Measurements from ENCODE around the gene SPEM3. TPM values are rescaled to one million over a fixed set of nuclear protein-coding genes. Genes with fewer than 3 reads are reported as not detected.

The SPEM3 gene
- total and polyA plus RNA-seq, 4 donors: not detected

GRCh38 chr17:7408252-7408727 is 20.4 kb upstream of the SPEM3 start:
- H3K27me3 ChIP-seq (ENCODE audit: control insufficient read depth in 3 of 3, insufficient read depth in 3 of 3, low read length in 2 of 3): no peaks in the 10 kb centered on the region
- DNase-seq (no peak), ATAC-seq (ENCODE audit: insufficient read depth, low FRiP score) (no peak)
- no peak overlapping the region for H3K27ac ChIP-seq (ENCODE audit: low read depth in 1 of 2, low read length in 1 of 2)
- H3K9me3 ChIP-seq (ENCODE audit: control insufficient read depth in 4 of 4, insufficient read depth in 3 of 4, low read length in 3 of 4): no peaks in the 10 kb centered on the region
- peaks cover 0 to 5% (median 0%) of the 10 kb centered on the region in 5 donors for H3K4me1 ChIP-seq (ENCODE audit: control insufficient read depth in 5 of 5, insufficient read depth in 5 of 5, low read length in 5 of 5)
- WGBS, 2 donors: 65 to 74% methylated on average over 39 to 58 of the region's 58 CpGs
- no peak overlapping the region for H3K4me3 ChIP-seq
- H3K9ac ChIP-seq (ENCODE audit: insufficient read depth in 1 of 2, low read length in 2 of 2): no peak overlapping the region
- no peak for TF ChIP-seq CTCF (IDR thresholded peaks at IDR 0.05; ENCODE audit: control extremely low read depth, extremely low read depth)
- H3K36me3 ChIP-seq (ENCODE audit: control insufficient read depth in 4 of 4, insufficient read depth in 4 of 4, low read length in 4 of 4): peaks cover 0 to 4% (median 2%) of the 10 kb centered on the region in 4 donors

GRCh38 chr17:7408863-7409262 is 19.8 kb upstream of the SPEM3 start:
- 78 to 91% methylated on average over 6 of the region's 6 CpGs for WGBS, 2 donors
- H3K36me3 ChIP-seq (ENCODE audit: control insufficient read depth in 4 of 4, insufficient read depth in 4 of 4, low read length in 4 of 4): peaks cover 0 to 4% (median 2%) of the 10 kb centered on the region in 4 donors
- ATAC-seq (ENCODE audit: insufficient read depth, low FRiP score): no peak
- H3K4me1 ChIP-seq (ENCODE audit: control insufficient read depth in 5 of 5, insufficient read depth in 5 of 5, low read length in 5 of 5): peaks cover 0 to 5% (median 0%) of the 10 kb centered on the region in 5 donors
- H3K27me3 ChIP-seq (ENCODE audit: control insufficient read depth in 3 of 3, insufficient read depth in 3 of 3, low read length in 2 of 3): no peaks in the 10 kb centered on the region
- no peak overlapping the region for H3K9ac ChIP-seq (ENCODE audit: insufficient read depth in 1 of 2, low read length in 2 of 2)
- no peak for DNase-seq
- H3K27ac ChIP-seq (ENCODE audit: low read depth in 1 of 2, low read length in 1 of 2): no peak overlapping the region
- no peak for TF ChIP-seq CTCF (IDR thresholded peaks at IDR 0.05; ENCODE audit: control extremely low read depth, extremely low read depth)
- no peaks in the 10 kb centered on the region for H3K9me3 ChIP-seq (ENCODE audit: control insufficient read depth in 4 of 4, insufficient read depth in 3 of 4, low read length in 3 of 4)
- no peak overlapping the region for H3K4me3 ChIP-seq

- H3K27me3 ChIP-seq (ENCODE audit: control insufficient read depth in 3 of 3, insufficient read depth in 3 of 3, low read length in 2 of 3): no peaks in the 10 kb centered on the region
- WGBS, 2 donors: 92 to 94% methylated on average over 6 of the region's 6 CpGs
- ATAC-seq (ENCODE audit: insufficient read depth, low FRiP score) (no peak), DNase-seq (no peak)
- peaks cover 0 to 5% (median 0%) of the 10 kb centered on the region in 5 donors for H3K4me1 ChIP-seq (ENCODE audit: control insufficient read depth in 5 of 5, insufficient read depth in 5 of 5, low read length in 5 of 5)
- no peak overlapping the region for H3K4me3 ChIP-seq
- H3K36me3 ChIP-seq (ENCODE audit: control insufficient read depth in 4 of 4, insufficient read depth in 4 of 4, low read length in 4 of 4): peaks cover 0 to 4% (median 2%) of the 10 kb centered on the region in 4 donors
- H3K9ac ChIP-seq (ENCODE audit: insufficient read depth in 1 of 2, low read length in 2 of 2): no peak overlapping the region
- H3K9me3 ChIP-seq (ENCODE audit: control insufficient read depth in 4 of 4, insufficient read depth in 3 of 4, low read length in 3 of 4): no peaks in the 10 kb centered on the region
- no peak overlapping the region for H3K27ac ChIP-seq (ENCODE audit: low read depth in 1 of 2, low read length in 1 of 2)
- TF ChIP-seq CTCF (IDR thresholded peaks at IDR 0.05; ENCODE audit: control extremely low read depth, extremely low read depth): no peak
Measured at GRCh38 chr17:7409716-7410115, 18.9 kb upstream of the SPEM3 start.

Measured in lung (tissue), 12 donors.